SK-N-SH treated with all-trans-retinoic acid at 6 μM for 48 hours (cell line): ENCODE results near the gene ACTR1A.

Experiments
- ATAC-seq: fragments of 200-7000 bp; cut with Tn5 transposase; 3 replicates; pipeline ENCODE4 v1.9.1; 2020; ENCODE audit warnings: mild to moderate bottlenecking, moderate library complexity
- ARNTL ChIP-seq: fragments of 450-650 bp; formaldehyde crosslinking; IDR thresholded peaks from 2 replicates; pipeline ENCODE4 v1.5.0; 2020; ENCODE audit warnings: low read depth, mild to moderate bottlenecking, moderate library complexity, borderline replicate concordance
- BACH2 ChIP-seq: fragments of 250-450 bp; sonication (Bioruptor Pico); IDR thresholded peaks from 2 replicates; pipeline ENCODE4 v1.9.0; 2021; ENCODE audit warnings: mild to moderate bottlenecking, borderline replicate concordance
- CREB5 ChIP-seq: fragments of 250-450 bp; sonication (Bioruptor Pico); IDR thresholded peaks from 2 replicates; pipeline ENCODE4 v1.5.1; 2020; ENCODE audit warnings: low read depth, mild to moderate bottlenecking, moderate library complexity
- CSDC2 ChIP-seq: fragments of 250-450 bp; sonication (Bioruptor Pico); IDR thresholded peaks from 2 replicates; pipeline ENCODE4 v1.5.0; 2020; ENCODE audit warnings: mild to moderate bottlenecking, moderate library complexity
- CSRNP3 ChIP-seq: fragments of 250-450 bp; sonication (Bioruptor Pico); IDR thresholded peaks from 2 replicates; pipeline ENCODE4 v1.5.1; 2021; ENCODE audit warnings: mild to moderate bottlenecking, moderate library complexity
- ESRRG ChIP-seq: fragments of 250-450 bp; sonication (Bioruptor Pico); IDR thresholded peaks from 2 replicates; pipeline ENCODE4 v1.6.1; 2021; ENCODE audit warnings: mild to moderate bottlenecking
- GLIS3 ChIP-seq: fragments of 250-450 bp; sonication (Bioruptor Pico); IDR thresholded peaks from 2 replicates; pipeline ENCODE4 v1.5.0; 2020; ENCODE audit warnings: mild to moderate bottlenecking, moderate library complexity
- ISL1 ChIP-seq: fragments of 250-450 bp; sonication (Bioruptor Pico); IDR thresholded peaks from 2 replicates; pipeline ENCODE4 v2.1.2; 2022; ENCODE audit warnings: mild to moderate bottlenecking, moderate library complexity
- PATZ1 ChIP-seq: fragments of 250-450 bp; sonication (Bioruptor Pico); IDR thresholded peaks from 2 replicates; pipeline ENCODE4 v1.8.0; 2020; ENCODE audit warnings: mild to moderate bottlenecking, moderate library complexity, borderline replicate concordance
- POU6F1 ChIP-seq: fragments of 250-450 bp; sonication (Bioruptor Pico); IDR thresholded peaks from 2 replicates; pipeline ENCODE4 v1.8.0; 2021; ENCODE audit warnings: low read depth, mild to moderate bottlenecking, moderate library complexity, borderline replicate concordance
- PPARA ChIP-seq: fragments of 250-450 bp; sonication (Bioruptor Pico); IDR thresholded peaks from 2 replicates; pipeline ENCODE4 v1.5.0; 2020; ENCODE audit warnings: mild to moderate bottlenecking, borderline replicate concordance
- RARB ChIP-seq: fragments of 250-450 bp; sonication (Bioruptor Pico); IDR thresholded peaks from 2 replicates; pipeline ENCODE4 v1.8.0; 2021; ENCODE audit warnings: mild to moderate bottlenecking, moderate library complexity
- TOX ChIP-seq: fragments of 250-450 bp; sonication (Bioruptor Pico); IDR thresholded peaks from 2 replicates; pipeline ENCODE4 v1.8.0; 2021; ENCODE audit warnings: mild to moderate bottlenecking, moderate library complexity, borderline replicate concordance
- TSHZ2 ChIP-seq: fragments of 250-450 bp; sonication (Bioruptor Pico); IDR thresholded peaks from 2 replicates; pipeline ENCODE4 v1.5.0; 2020; ENCODE audit warnings: mild to moderate bottlenecking, moderate library complexity
- ZC3H10 ChIP-seq: fragments of 250-450 bp; sonication (Bioruptor Pico); IDR thresholded peaks from 2 replicates; pipeline ENCODE4 v1.5.1; 2021; ENCODE audit warnings: mild to moderate bottlenecking, moderate library complexity
- ZFP3 ChIP-seq: fragments of 250-450 bp; sonication (Bioruptor Pico); IDR thresholded peaks from 2 replicates; pipeline ENCODE4 v1.5.0; 2020; ENCODE audit warnings: mild to moderate bottlenecking, moderate library complexity
- ZFP30 ChIP-seq: fragments of 450-650 bp; formaldehyde crosslinking; IDR thresholded peaks from 2 replicates; pipeline ENCODE4 v1.5.0; 2022; ENCODE audit warnings: mild to moderate bottlenecking, moderate library complexity
- ZNF565 ChIP-seq: fragments of 450-650 bp; formaldehyde crosslinking; conservative IDR thresholded peaks from 2 replicates; pipeline ENCODE4 v1.5.0; 2020; ENCODE audit warnings: low read depth, mild to moderate bottlenecking, moderate library complexity
- ZNF70 ChIP-seq: fragments of 450-650 bp; formaldehyde crosslinking; IDR thresholded peaks from 2 replicates; pipeline ENCODE4 v1.5.0; 2020; ENCODE audit warnings: mild to moderate bottlenecking, moderate library complexity

Gene ACTR1A

GRCh38 chr10:102511583-102512274 lies 9.2 kb upstream of the ACTR1A start:
- ATAC-seq, result no peak
- no peak for TF ChIP-seq TOX (CRISPR knock-in tag)
- no peak for TF ChIP-seq POU6F1
- no peak for TF ChIP-seq ZFP30 (CRISPR knock-in tag)
- TF ChIP-seq ISL1 (CRISPR knock-in tag), result no peak
- no peak for TF ChIP-seq PATZ1 (CRISPR knock-in tag)
- no peak for TF ChIP-seq CSDC2 (CRISPR knock-in tag)
- no peak for TF ChIP-seq ZFP3 (CRISPR knock-in tag)
- TF ChIP-seq PPARA (CRISPR knock-in tag), result no peak
- TF ChIP-seq ESRRG (CRISPR knock-in tag), result no peak
- no peak for TF ChIP-seq CSRNP3
- TF ChIP-seq RARB (CRISPR knock-in tag), result no peak
- no peak for TF ChIP-seq TSHZ2
- TF ChIP-seq GLIS3 (CRISPR knock-in tag), result no peak
- no peak for TF ChIP-seq ZC3H10 (CRISPR knock-in tag)
- TF ChIP-seq ARNTL (CRISPR knock-in tag), result no peak
- TF ChIP-seq ZNF70 (CRISPR knock-in tag), result no peak
- TF ChIP-seq BACH2 (CRISPR knock-in tag), result no peak
- TF ChIP-seq ZNF565 (CRISPR knock-in tag), result no peak

- no peak for ATAC-seq
- TF ChIP-seq TOX (CRISPR knock-in tag) (no peak), GLIS3 (CRISPR knock-in tag) (no peak), ZNF70 (CRISPR knock-in tag) (no peak), ISL1 (CRISPR knock-in tag) (no peak), PPARA (CRISPR knock-in tag) (no peak), CREB5 (CRISPR knock-in tag) (no peak), CSRNP3 (no peak)
Measured at GRCh38 chr10:102509387-102509786, 6.9 kb upstream of the ACTR1A start.

GRCh38 chr10:102508506-102508905 lies 6.0 kb upstream of the ACTR1A start:
- TF ChIP-seq ZNF70 (CRISPR knock-in tag) (no peak), ZNF565 (CRISPR knock-in tag) (no peak)
- ATAC-seq, result no peak
